ENCODE results near the gene MTFP1. TPM values are rescaled to one million over a fixed set of nuclear protein-coding genes. Genes with fewer than 3 reads are reported as not detected.
A peak's percentile ranks its signal among the peaks of the same experiment; 100 is the strongest.

The MTFP1 gene
- total and polyA plus RNA-seq, 10 donors: 9.9 to 36.8 (median 19.9) TPM

DNA sequence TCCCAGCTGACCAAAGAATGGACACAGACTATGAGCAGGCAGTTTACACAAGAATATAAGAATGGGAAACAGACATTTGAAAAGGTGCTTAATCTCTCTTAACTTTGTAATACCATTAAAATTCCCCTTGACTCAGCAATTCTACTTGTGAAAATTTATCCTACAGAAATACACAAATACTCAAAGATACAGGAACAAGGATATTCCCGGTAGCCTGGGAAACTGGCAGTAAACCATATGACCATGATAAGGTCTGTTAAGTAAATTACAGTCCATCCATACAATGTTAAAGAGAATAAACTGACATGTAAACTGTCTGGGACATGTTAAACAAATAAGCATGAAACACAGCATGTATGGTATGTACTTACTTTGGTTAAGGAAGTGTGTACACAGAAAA lies 8.7 kb upstream of the MTFP1 start:
- Histone ChIP-seq H3K36me3 (peaks cover 0 to 61% (median 14%) of the 10 kb centered on the region in 6 donors), H3K27me3 (replicated peaks in 1 of 7) (no peaks in the 10 kb centered on the region), H3K4me1 (peaks cover 0 to 14% (median 0%) of the 10 kb centered on the region in 6 donors), H3K4me3 (no peak overlapping the region), H3K9me3 (no peaks in the 10 kb centered on the region), H3K27ac (no peak overlapping the region)
- WGBS, 5 donors: 77 to 97% (median 89%) methylated on average over 1 of the region's 1 CpG
- no peak for DNase-seq
- intact Hi-C loops (cut with DNase I; ENCODE audit: low total_unique reads): no loop called here
- TF ChIP-seq POLR2A (IDR thresholded peaks at IDR 0.05): no peak

GRCh38 chr22:30420347-30421125 lies 5.0 kb upstream of the MTFP1 start:
- TF ChIP-seq POLR2AphosphoS5 (IDR thresholded peaks at IDR 0.05): no peak
- TF ChIP-seq POLR2A (IDR thresholded peaks at IDR 0.05): no peak
- TF ChIP-seq, protein P1, sequence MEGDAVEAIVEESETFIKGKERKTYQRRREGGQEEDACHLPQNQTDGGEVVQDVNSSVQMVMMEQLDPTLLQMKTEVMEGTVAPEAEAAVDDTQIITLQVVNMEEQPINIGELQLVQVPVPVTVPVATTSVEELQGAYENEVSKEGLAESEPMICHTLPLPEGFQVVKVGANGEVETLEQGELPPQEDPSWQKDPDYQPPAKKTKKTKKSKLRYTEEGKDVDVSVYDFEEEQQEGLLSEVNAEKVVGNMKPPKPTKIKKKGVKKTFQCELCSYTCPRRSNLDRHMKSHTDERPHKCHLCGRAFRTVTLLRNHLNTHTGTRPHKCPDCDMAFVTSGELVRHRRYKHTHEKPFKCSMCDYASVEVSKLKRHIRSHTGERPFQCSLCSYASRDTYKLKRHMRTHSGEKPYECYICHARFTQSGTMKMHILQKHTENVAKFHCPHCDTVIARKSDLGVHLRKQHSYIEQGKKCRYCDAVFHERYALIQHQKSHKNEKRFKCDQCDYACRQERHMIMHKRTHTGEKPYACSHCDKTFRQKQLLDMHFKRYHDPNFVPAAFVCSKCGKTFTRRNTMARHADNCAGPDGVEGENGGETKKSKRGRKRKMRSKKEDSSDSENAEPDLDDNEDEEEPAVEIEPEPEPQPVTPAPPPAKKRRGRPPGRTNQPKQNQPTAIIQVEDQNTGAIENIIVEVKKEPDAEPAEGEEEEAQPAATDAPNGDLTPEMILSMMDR (IDR thresholded peaks at IDR 0.05 in 8 of 11, conservative IDR thresholded peaks at IDR 0.05 in 3 of 11): no peak
- no peak for DNase-seq
- Histone ChIP-seq H3K27me3 (replicated peaks in 1 of 7) (no peaks in the 10 kb centered on the region), H3K27ac (no peak overlapping the region), H3K9me3 (no peaks in the 10 kb centered on the region), H3K36me3 (peaks cover 0 to 52% (median 14%) of the 10 kb centered on the region in 6 donors), H3K4me3 (no peak overlapping the region), H3K4me1 (peaks cover 20 to 49% (median 28%) of the 10 kb centered on the region in 6 donors)
- 86 to 90% (median 88%) methylated on average over 6 of the region's 6 CpGs for whole genome bisulfite sequencing, 5 donors
- intact Hi-C loops (cut with DNase I; ENCODE audit: low total_unique reads): no loop called here

- no peaks in the 10 kb centered on the region for H3K9me3 ChIP-seq
- DNase-seq: no peak
- H3K4me3 ChIP-seq: peak overlapping the region in 1 of 8 donors; percentile 95
- H3K27ac ChIP-seq: peak overlapping the region in 5 of 8 donors; percentile 90 to 95 (median 93)
- H3K36me3 ChIP-seq: peaks cover 0 to 38% (median 8%) of the 10 kb centered on the region in 6 donors
- WGBS, 5 donors: 75 to 89% (median 83%) methylated on average over 8 of the region's 8 CpGs
- H3K27me3 ChIP-seq (replicated peaks in 1 of 7): no peaks in the 10 kb centered on the region
- intact Hi-C loops (cut with DNase I; ENCODE audit: low total_unique reads): no loop called here
- H3K4me1 ChIP-seq: peaks cover 29 to 62% (median 41%) of the 10 kb centered on the region in 6 donors
- TF ChIP-seq POLR2AphosphoS5 (IDR thresholded peaks at IDR 0.05) (no peak), POLR2A (IDR thresholded peaks at IDR 0.05) (no peak)
- TF ChIP-seq, protein P1 (IDR thresholded peaks at IDR 0.05 in 8 of 11, conservative IDR thresholded peaks at IDR 0.05 in 3 of 11): no peak
Observed at GRCh38 chr22:30421695-30422480, 3.7 kb upstream of the MTFP1 start.

GRCh38 chr22:30422481-30423300 lies 2.9 kb upstream of the MTFP1 start:
- intact Hi-C loops (cut with DNase I; ENCODE audit: low total_unique reads): no loop called here
- WGBS, 5 donors: 45 to 51% (median 47%) methylated on average over 16 to 18 of the region's 18 CpGs
- TF ChIP-seq POLR2A (IDR thresholded peaks at IDR 0.05) (no peak), POLR2AphosphoS5 (IDR thresholded peaks at IDR 0.05) (no peak)
- TF ChIP-seq, protein P1 (IDR thresholded peaks at IDR 0.05 in 8 of 11, conservative IDR thresholded peaks at IDR 0.05 in 3 of 11): no peak

More at GRCh38 chr22:30422481-30423300, 2.9 kb upstream of the MTFP1 start:
- Histone ChIP-seq H3K4me3 (peak overlapping the region; percentile 61 to 96 (median 72)), H3K27me3 (replicated peaks in 1 of 7) (no peaks in the 10 kb centered on the region), H3K9me3 (no peaks in the 10 kb centered on the region), H3K36me3 (peaks cover 0 to 37% (median 8%) of the 10 kb centered on the region in 6 donors), H3K27ac (peak overlapping the region; percentile 88 to 95 (median 93)), H3K4me1 (peaks cover 29 to 68% (median 45%) of the 10 kb centered on the region in 6 donors)
- DNase-seq: no peak

Data from spleen (tissue), 11 donors.